ENCODE results near the gene CACNA1C. TPM values are rescaled to one million over a fixed set of nuclear protein-coding genes. Genes with fewer than 3 reads are reported as not detected.
A peak's percentile ranks its signal among the peaks of the same experiment; 100 is the strongest.

Gene CACNA1C
- total RNA-seq, 4 donors from 2014 or later = 2.0 to 4.2 (median 2.5) TPM

GRCh38 chr12:2353691-2354090, 300.9 kb downstream of the CACNA1C start:
- H3K9me3 ChIP-seq = no peaks in the 10 kb centered on the region
- H3K4me1 ChIP-seq = peaks cover 6% of the 10 kb centered on the region in 2 donors
- H3K36me3 ChIP-seq = no peaks in the 10 kb centered on the region
- H3K4me3 ChIP-seq (replicated peaks in 1 of 3) = no peak overlapping the region
- no peaks in the 10 kb centered on the region for H3K27me3 ChIP-seq
- H3K27ac ChIP-seq = no peak overlapping the region
- DNase-seq = no peak
- intact Hi-C loops (cut with DNase I) = no loop called here
- 65 to 75% methylated on average over 6 of the region's 6 CpGs for WGBS, 2 donors
- TF ChIP-seq POLR2A (IDR thresholded peaks at IDR 0.05) (no peak), CTCF (IDR thresholded peaks at IDR 0.05) (no peak)

GRCh38 chr12:2354151-2354991, 301.6 kb downstream of the CACNA1C start:
- H3K36me3 ChIP-seq = no peaks in the 10 kb centered on the region
- WGBS, 2 donors = 44 to 55% methylated on average over 19 of the region's 19 CpGs
- intact Hi-C loops (cut with DNase I) = no loop called here
- H3K27me3 ChIP-seq = no peaks in the 10 kb centered on the region
- TF ChIP-seq CTCF (IDR thresholded peaks at IDR 0.05) (peak in 3 of 6 experiments; percentile 22 to 47 (median 28)), POLR2A (IDR thresholded peaks at IDR 0.05) (no peak)
- H3K9me3 ChIP-seq = no peaks in the 10 kb centered on the region
- H3K27ac ChIP-seq = no peak overlapping the region
- no peak overlapping the region for H3K4me3 ChIP-seq (replicated peaks in 1 of 3)
- DNase-seq = peak; percentile 15 to 32
- peaks cover 6% of the 10 kb centered on the region in 2 donors for H3K4me1 ChIP-seq

GRCh38 chr12:2355198-2355597, 302.4 kb downstream of the CACNA1C start:
- WGBS, 2 donors = 71 to 81% methylated on average over 3 of the region's 3 CpGs
- DNase-seq = no peak
- intact Hi-C loops (cut with DNase I) = no loop called here
- Histone ChIP-seq H3K4me3 (replicated peaks in 1 of 3) (no peak overlapping the region), H3K36me3 (no peaks in the 10 kb centered on the region), H3K9me3 (no peaks in the 10 kb centered on the region), H3K4me1 (peaks cover 6% of the 10 kb centered on the region in 2 donors), H3K27ac (no peak overlapping the region), H3K27me3 (no peaks in the 10 kb centered on the region)
- TF ChIP-seq CTCF (IDR thresholded peaks at IDR 0.05) (no peak), POLR2A (IDR thresholded peaks at IDR 0.05) (no peak)

GRCh38 chr12:2355604-2356003, 302.8 kb downstream of the CACNA1C start:
- Histone ChIP-seq H3K4me3 (replicated peaks in 1 of 3) (no peak overlapping the region), H3K4me1 (peaks cover 6% of the 10 kb centered on the region in 2 donors), H3K9me3 (no peaks in the 10 kb centered on the region), H3K27me3 (no peaks in the 10 kb centered on the region), H3K27ac (no peak overlapping the region), H3K36me3 (no peaks in the 10 kb centered on the region)
- TF ChIP-seq CTCF (IDR thresholded peaks at IDR 0.05) = no peak
- no peak for TF ChIP-seq POLR2A (IDR thresholded peaks at IDR 0.05)
- DNase-seq = no peak
- 97 to 98% methylated on average over 3 to 5 of the region's 5 CpGs for WGBS, 2 donors
- intact Hi-C loops (cut with DNase I) = no loop called here

- intact Hi-C loops (cut with DNase I) = no loop called here
- 93 to 98% methylated on average over 6 to 7 of the region's 7 CpGs for WGBS, 2 donors
- H3K9me3 ChIP-seq = no peaks in the 10 kb centered on the region
- DNase-seq = no peak
- no peak overlapping the region for H3K4me3 ChIP-seq (replicated peaks in 1 of 3)
- no peaks in the 10 kb centered on the region for H3K27me3 ChIP-seq
- H3K27ac ChIP-seq = no peak overlapping the region
- TF ChIP-seq POLR2A (IDR thresholded peaks at IDR 0.05) (no peak), CTCF (IDR thresholded peaks at IDR 0.05) (no peak)
- no peaks in the 10 kb centered on the region for H3K36me3 ChIP-seq
- peaks cover 6% of the 10 kb centered on the region in 2 donors for H3K4me1 ChIP-seq
Observed at GRCh38 chr12:2356601-2357125, 303.9 kb downstream of the CACNA1C start.
